Breast epithelium (tissue), 3 donors: ENCODE results near the gene GLRA1.

Experiments
- CTCF ChIP-seq, 3 donors: fragments of 450-650 bp; IDR thresholded peaks; one replicate each; pipeline ENCODE4 v1.5.1; 2016 to 2017; ENCODE audit warnings: antibody characterized with exemption in 3 of 3, mild to moderate bottlenecking in 3 of 3, moderate library complexity in 3 of 3
- POLR2A ChIP-seq: fragments of 450-650 bp; IDR thresholded peaks from one replicate; pipeline ENCODE4 v1.6.1; 2016; ENCODE audit warnings: antibody characterized with exemption, mild to moderate bottlenecking, moderate library complexity

DNA sequence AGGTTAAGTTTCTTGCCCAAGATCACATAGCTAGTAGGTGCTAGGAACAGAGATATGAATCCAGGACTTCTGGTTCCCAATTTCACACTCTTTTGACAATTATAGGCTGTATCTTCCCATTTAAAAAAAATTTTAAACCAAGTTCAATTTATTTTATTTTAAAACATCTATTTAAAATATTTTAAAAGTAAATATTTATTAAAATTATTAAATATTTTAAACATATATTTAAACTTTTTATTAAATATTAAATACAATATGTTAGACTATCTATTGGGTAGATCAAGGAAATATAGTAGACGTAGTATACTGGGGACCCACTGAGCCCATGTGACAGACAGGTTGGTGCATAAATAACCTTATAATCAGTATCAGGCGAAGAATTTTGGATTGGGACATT lies 54.8 kb downstream of the GLRA1 start:
- no peak for TF ChIP-seq CTCF (IDR thresholded peaks at IDR 0.05)
- TF ChIP-seq POLR2A: no peak
